Prostate gland (tissue), 2 donors: Measurements from ENCODE around the gene GRK4. TPM values are rescaled to one million over a fixed set of nuclear protein-coding genes. Genes with fewer than 3 reads are reported as not detected.

Source experiments
- DNase-seq: peaks from one replicate; pipeline ENCODE4 v3.0.0-alpha.2; 2019; ENCODE audit warnings: low spot score
- H3K27ac ChIP-seq, 2 donors: fragments of 200-600 bp; sonication (generic); 2 replicates each; pipeline ENCODE4 v1.5.1; 2017 to 2019
- H3K27me3 ChIP-seq: fragments of 200-600 bp; sonication (generic); replicated peaks from 2 replicates; pipeline ENCODE4 v1.5.1; 2019; ENCODE audit not compliant: insufficient read depth
- H3K36me3 ChIP-seq, 2 donors: fragments of 200-600 bp; sonication (generic); 1 replicate in 1 of 2; 2 replicates in 1 of 2; pipeline versions ENCODE4 v1.5.1 to v1.8.1; 2017 to 2019
- H3K4me1 ChIP-seq: fragments of 200-600 bp; sonication (generic); replicated peaks from 2 replicates; pipeline ENCODE4 v1.5.1; 2019
- H3K4me3 ChIP-seq, 2 donors: fragments of 200-600 bp; sonication (generic); 2 replicates each; pipeline ENCODE4 v1.5.1; 2017 to 2019
- H3K9me3 ChIP-seq: fragments of 200-600 bp; sonication (generic); 2 replicates; pipeline ENCODE4 v1.5.1; 2017
- CTCF ChIP-seq, 4 experiments: fragments of 200-600 bp in 2 of 4; fragments of 450-650 bp in 2 of 4; sonication (generic) in 2 of 4; IDR thresholded peaks; 1 replicate in 3 of 4; 2 replicates in 1 of 4; pipeline ENCODE4 v1.5.1; 2016 to 2019; ENCODE audit warnings: antibody characterized with exemption in 4 of 4, mild to moderate bottlenecking in 2 of 4, moderate library complexity in 2 of 4
- POLR2A ChIP-seq: fragments of 450-650 bp; IDR thresholded peaks from one replicate; pipeline ENCODE4 v1.6.1; 2016; ENCODE audit warnings: antibody characterized with exemption, mild to moderate bottlenecking
- POLR2AphosphoS5 ChIP-seq: sonication (generic); formaldehyde crosslinking; IDR thresholded peaks from one replicate; pipeline ENCODE4 v1.6.1; 2017; ENCODE audit warnings: antibody characterized with exemption
- whole genome bisulfite sequencing: methylation state at CpG from one replicate; pipeline ENCODE4 v1.1.5; 2018; 5-methylcytosine and 5-hydroxymethylcytosine counted together
- intact Hi-C: fragments of 100-400 bp; cut with DNase I; formaldehyde crosslinking; loops from one replicate; pipeline ENCODE4 v1.14.2; 2022
- total RNA-seq, 2 donors: library from RNA; depleted of rRNA; stranded (reverse); fragments of >200 nt; gene quantifications; one replicate each; pipeline ENCODE4 v1.1.0, GENCODE V29; 2016

The GRK4 gene
- total RNA-seq, 2 donors from 2014 or later: 3.4 to 18.9 TPM

DNA sequence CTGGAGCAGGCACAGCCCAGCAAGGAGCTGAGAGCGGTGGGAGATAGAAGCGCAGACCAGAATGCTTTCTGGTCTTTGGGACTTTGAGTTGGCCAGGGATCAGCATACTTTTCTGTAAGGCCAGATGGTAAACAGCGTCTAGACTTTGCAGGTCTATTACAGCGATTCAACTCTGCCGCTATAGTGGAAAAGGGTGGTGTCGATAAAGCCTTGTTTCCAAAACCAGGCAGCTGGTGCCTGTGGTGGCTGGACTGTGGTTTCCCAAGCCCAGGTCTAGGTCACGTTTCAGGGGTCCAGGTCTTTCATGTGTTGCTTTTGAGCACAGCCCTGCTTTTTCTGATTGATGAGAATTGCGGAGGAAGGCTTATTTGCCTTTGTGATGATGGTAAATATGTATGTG, 70.9 kb downstream of the GRK4 start:
- Histone ChIP-seq H3K4me3 (no peak overlapping the region), H3K27ac (no peak overlapping the region), H3K27me3 (no peaks in the 10 kb centered on the region), H3K9me3 (no peaks in the 10 kb centered on the region), H3K4me1 (no peaks in the 10 kb centered on the region), H3K36me3 (no peaks in the 10 kb centered on the region)
- intact Hi-C loops: no loop called here
- WGBS: 93% methylated on average over 8 of the region's 8 CpGs
- TF ChIP-seq POLR2AphosphoS5: no peak
- no peak for TF ChIP-seq CTCF (IDR thresholded peaks at IDR 0.05)
- TF ChIP-seq POLR2A: no peak
- DNase-seq: no peak

DNA sequence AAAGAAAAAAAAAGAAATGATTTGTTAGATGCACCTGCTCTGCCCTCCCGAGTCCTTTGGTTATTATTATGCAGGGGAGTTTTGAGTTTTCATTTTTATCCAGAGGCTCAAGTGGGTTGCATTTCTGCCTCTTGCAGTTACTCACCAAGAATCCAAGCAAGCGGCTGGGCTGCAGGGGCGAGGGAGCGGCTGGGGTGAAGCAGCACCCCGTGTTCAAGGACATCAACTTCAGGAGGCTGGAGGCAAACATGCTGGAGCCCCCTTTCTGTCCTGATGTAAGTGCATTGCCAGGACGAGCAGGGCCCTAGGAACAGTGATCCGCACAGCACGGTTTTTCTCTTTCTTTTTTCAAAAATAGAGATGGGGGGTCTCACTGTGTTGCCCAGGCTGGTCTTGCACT, 71.9 kb downstream of the GRK4 start:
- no peak for TF ChIP-seq POLR2AphosphoS5
- no peak for TF ChIP-seq CTCF (IDR thresholded peaks at IDR 0.05)
- TF ChIP-seq POLR2A: no peak
- WGBS: 94% methylated on average over 8 of the region's 8 CpGs
- no peaks in the 10 kb centered on the region for H3K4me1 ChIP-seq
- no peak overlapping the region for H3K4me3 ChIP-seq
- H3K36me3 ChIP-seq: no peaks in the 10 kb centered on the region
- DNase-seq: no peak
- intact Hi-C loops: loop anchor here (5.0 kb wide), 1 partner anchor 273 kb away; no protein-coding TSS in a partner anchor
- H3K9me3 ChIP-seq: no peaks in the 10 kb centered on the region
- no peak overlapping the region for H3K27ac ChIP-seq
- no peaks in the 10 kb centered on the region for H3K27me3 ChIP-seq

DNA sequence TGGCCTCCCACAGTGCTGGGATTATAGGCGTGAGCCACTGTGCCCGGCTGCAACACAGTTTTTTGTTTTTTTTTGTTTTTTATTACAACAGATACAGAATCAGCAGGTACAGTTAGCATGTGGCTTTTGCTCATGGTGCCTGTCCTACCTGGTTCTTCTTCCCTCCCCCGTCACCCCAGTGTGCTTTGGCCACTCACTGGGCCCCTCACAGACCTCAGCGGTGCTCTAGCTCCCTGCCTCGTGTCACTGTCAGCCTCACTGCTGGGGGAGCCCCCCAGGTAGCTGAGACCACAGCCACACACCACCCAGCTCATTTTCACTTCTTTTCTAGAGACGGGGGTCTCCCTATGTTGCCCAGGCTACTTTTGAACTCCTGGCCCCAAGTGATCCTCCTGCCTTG, 72.3 kb downstream of the GRK4 start:
- intact Hi-C loops: loop anchor here (5.0 kb wide), 1 partner anchor 273 kb away; no protein-coding TSS in a partner anchor
- TF ChIP-seq CTCF (IDR thresholded peaks at IDR 0.05) (no peak), POLR2A (no peak), POLR2AphosphoS5 (no peak)
- WGBS: 87% methylated on average over 6 of the region's 6 CpGs
- Histone ChIP-seq H3K4me1 (no peaks in the 10 kb centered on the region), H3K4me3 (no peak overlapping the region), H3K27me3 (no peaks in the 10 kb centered on the region), H3K9me3 (no peaks in the 10 kb centered on the region), H3K27ac (no peak overlapping the region), H3K36me3 (no peaks in the 10 kb centered on the region)
- no peak for DNase-seq

GRCh38 chr4:3036131-3036952, 73.0 kb downstream of the GRK4 start:
- intact Hi-C loops: loop anchor here (5.0 kb wide), 1 partner anchor 274 kb away; no protein-coding TSS in a partner anchor
- Histone ChIP-seq H3K4me1 (no peaks in the 10 kb centered on the region), H3K27me3 (no peaks in the 10 kb centered on the region), H3K36me3 (no peaks in the 10 kb centered on the region), H3K4me3 (no peak overlapping the region), H3K9me3 (no peaks in the 10 kb centered on the region), H3K27ac (no peak overlapping the region)
- WGBS: 89% methylated on average over 20 of the region's 21 CpGs
- TF ChIP-seq POLR2AphosphoS5: no peak
- no peak for TF ChIP-seq POLR2A
- no peak for TF ChIP-seq CTCF (IDR thresholded peaks at IDR 0.05)
- DNase-seq: no peak
